GM12878 (cell line): ENCODE measurements around the gene SIT1. TPM values are rescaled to one million over a fixed set of nuclear protein-coding genes. Genes with fewer than 3 reads are reported as not detected.

Experiments used
- microRNA-seq: library from miRNA; unstranded; fragments of <30 nt; microRNA quantifications from one replicate; pipeline ENCODE4, GENCODE V29; 2018
- polyA plus RNA-seq, 11 experiments: library from polyadenylated mRNA; depleted of rRNA in 4 of 11; unstranded in 6 of 11; stranded (reverse) in 5 of 11; fragments of >200 nt; fragmentation: Nextera tagmentation in 4 of 11; fragmentation: Illumina TruSeq in 1 of 11; extraction: Ambion mirVana in 4 of 11; extraction: Trizol in 1 of 11; gene quantifications; 1 replicate in 1 of 11; 2 replicates in 10 of 11; pipeline versions ENCODE4 v1.2.1 to v1.2.3, GENCODE V29; 2011 to 2016; ENCODE audit warnings: inconsistent platforms in 2 of 11, missing spikeins in 2 of 11, low read depth in 1 of 11
- small RNA-seq: library from RNA; depleted of rRNA; stranded (forward); fragments of <200 nt; gene quantifications from one replicate; pipeline ENCODE3, GENCODE V24; 2014
- total RNA-seq, 4 experiments: library from RNA; depleted of rRNA in 3 of 4; stranded (reverse); fragments of >200 nt in 3 of 4; fragmentation: Illumina TruSeq in 1 of 4; extraction: Trizol in 1 of 4; gene quantifications; 2 replicates each; pipeline versions ENCODE4 v1.2.1 to v1.2.3, GENCODE V29; 2013 to 2021

The SIT1 gene
- total and polyA plus RNA-seq, 10 of the 15 experiments (the other 5 are each of a cell fraction or from before 2014, with no cell fraction given), result 0.97 to 137 (median 59.7) TPM

Small RNAs within 50 kb of the gene (microRNA-seq; reads per million reads assigned to microRNA genes)
- 1.5 reads per million for gene MIR4667

Small RNAs within 50 kb of the gene (small RNA-seq; reads per million reads assigned to genes)
- 0.12 reads per million for gene MIR4667
- gene RMRP, result not detected
- not detected for gene RN7SL22P

Other genes starting within 250 kb of the SIT1 start
Only the 7 nearest of the 19 such genes appear.
- 7.9 and 8.2 TPM in 2 replicates for gene TESK1, start 45.7 kb downstream of the SIT1 start, total RNA-seq (2014; rRNA removed)
- 4.6 and 4.9 TPM in 2 replicates for gene TESK1, start 45.7 kb downstream of the SIT1 start, total RNA-seq (2014; rRNA removed; fragmentation: Illumina TruSeq; extraction: Trizol)
- gene TESK1, start 45.7 kb downstream of the SIT1 start, total RNA-seq (2021), result 19.1 and 19.5 TPM in 2 replicates
- gene TESK1, start 45.7 kb downstream of the SIT1 start, polyA plus RNA-seq (2011; rRNA removed), result 7.2 and 9.9 TPM in 2 replicates
- gene TESK1, start 45.7 kb downstream of the SIT1 start, polyA plus RNA-seq (2014; fragmentation: Illumina TruSeq; extraction: Trizol), result 6.1 and 9.1 TPM in 2 replicates
- gene TESK1, start 45.7 kb downstream of the SIT1 start, polyA plus RNA-seq (2014; fragmentation: Nextera tagmentation; extraction: Ambion mirVana), result under 1 TPM in 1 of 2 experiments, not detected in 1; 0.16 TPM
- 13.0 and 14.3 TPM in 2 replicates for gene TESK1, start 45.7 kb downstream of the SIT1 start, polyA plus RNA-seq (2014; rRNA removed)
- gene TESK1, start 45.7 kb downstream of the SIT1 start, polyA plus RNA-seq (2016; fragmentation: Nextera tagmentation; extraction: Ambion mirVana), result 1 to 10 TPM in 1 of 2 experiments, under 1 TPM in 1; 0.88 to 2.9 TPM
- 12.2 and 14.2 TPM in 2 replicates for gene CD72, start 32.5 kb downstream of the SIT1 start, total RNA-seq (2014; rRNA removed)
- 5.8 and 7.0 TPM in 2 replicates for gene CD72, start 32.5 kb downstream of the SIT1 start, total RNA-seq (2014; rRNA removed; fragmentation: Illumina TruSeq; extraction: Trizol)
- 8.9 and 9.0 TPM in 2 replicates for gene CD72, start 32.5 kb downstream of the SIT1 start, total RNA-seq (2021)
- gene CD72, start 32.5 kb downstream of the SIT1 start, polyA plus RNA-seq (2011; rRNA removed), result 3.0 and 3.1 TPM in 2 replicates
- gene CD72, start 32.5 kb downstream of the SIT1 start, polyA plus RNA-seq (2014; fragmentation: Illumina TruSeq; extraction: Trizol), result 6.6 and 8.4 TPM in 2 replicates
- gene CD72, start 32.5 kb downstream of the SIT1 start, polyA plus RNA-seq (2014; fragmentation: Nextera tagmentation; extraction: Ambion mirVana), result 1 to 10 TPM; 2.1 to 2.3 TPM
- 8.9 and 12.0 TPM in 2 replicates for gene CD72, start 32.5 kb downstream of the SIT1 start, polyA plus RNA-seq (2014; rRNA removed)
- 1 to 10 TPM; 2.8 to 2.9 TPM for gene CD72, start 32.5 kb downstream of the SIT1 start, polyA plus RNA-seq (2016; fragmentation: Nextera tagmentation; extraction: Ambion mirVana)
- 34,892 and 42,450 TPM in 2 replicates for gene RMRP, start 7.1 kb upstream of the SIT1 start, total RNA-seq (2014; rRNA removed)
- 6,746 and 12,076 TPM in 2 replicates for gene RMRP, start 7.1 kb upstream of the SIT1 start, total RNA-seq (2014; rRNA removed; fragmentation: Illumina TruSeq; extraction: Trizol)
- 18,533 and 18,901 TPM in 2 replicates for gene RMRP, start 7.1 kb upstream of the SIT1 start, total RNA-seq (2021)
- 3.8 and 12.0 TPM in 2 replicates for gene RMRP, start 7.1 kb upstream of the SIT1 start, polyA plus RNA-seq (2011; rRNA removed)
- not detected in 2 replicates for gene RMRP, start 7.1 kb upstream of the SIT1 start, polyA plus RNA-seq (2014; fragmentation: Illumina TruSeq; extraction: Trizol)
- gene RMRP, start 7.1 kb upstream of the SIT1 start, polyA plus RNA-seq (2014; fragmentation: Nextera tagmentation; extraction: Ambion mirVana), result not detected
- gene RMRP, start 7.1 kb upstream of the SIT1 start, polyA plus RNA-seq (2014; rRNA removed), result 760 and 1,065 TPM in 2 replicates
- gene RMRP, start 7.1 kb upstream of the SIT1 start, polyA plus RNA-seq (2016; fragmentation: Nextera tagmentation; extraction: Ambion mirVana), result 10 to 100 TPM in 1 of 2 experiments, not detected in 1; 13.3 TPM
- 9.4 and 13.2 TPM in 2 replicates for gene CCDC107, start 7.4 kb upstream of the SIT1 start, total RNA-seq (2014; rRNA removed)
- 6.2 and 6.3 TPM in 2 replicates for gene CCDC107, start 7.4 kb upstream of the SIT1 start, total RNA-seq (2014; rRNA removed; fragmentation: Illumina TruSeq; extraction: Trizol)
- 10.6 and 11.8 TPM in 2 replicates for gene CCDC107, start 7.4 kb upstream of the SIT1 start, total RNA-seq (2021)
- 8.6 and 10.5 TPM in 2 replicates for gene CCDC107, start 7.4 kb upstream of the SIT1 start, polyA plus RNA-seq (2011; rRNA removed)
- gene CCDC107, start 7.4 kb upstream of the SIT1 start, polyA plus RNA-seq (2014; fragmentation: Illumina TruSeq; extraction: Trizol), result 5.9 and 6.7 TPM in 2 replicates
- gene CCDC107, start 7.4 kb upstream of the SIT1 start, polyA plus RNA-seq (2014; fragmentation: Nextera tagmentation; extraction: Ambion mirVana), result under 1 TPM; 0.19 to 0.90 TPM
- gene CCDC107, start 7.4 kb upstream of the SIT1 start, polyA plus RNA-seq (2014; rRNA removed), result 14.3 and 16.0 TPM in 2 replicates
- gene CCDC107, start 7.4 kb upstream of the SIT1 start, polyA plus RNA-seq (2016; fragmentation: Nextera tagmentation; extraction: Ambion mirVana), result 10 to 100 TPM; 15.6 to 18.3 TPM
- 6.6 and 7.6 TPM in 2 replicates for gene ARHGEF39, start 14.3 kb upstream of the SIT1 start, total RNA-seq (2014; rRNA removed)
- gene ARHGEF39, start 14.3 kb upstream of the SIT1 start, total RNA-seq (2014; rRNA removed; fragmentation: Illumina TruSeq; extraction: Trizol), result 8.0 and 8.2 TPM in 2 replicates
- 12.4 and 14.1 TPM in 2 replicates for gene ARHGEF39, start 14.3 kb upstream of the SIT1 start, total RNA-seq (2021)
- 10.8 and 12.3 TPM in 2 replicates for gene ARHGEF39, start 14.3 kb upstream of the SIT1 start, polyA plus RNA-seq (2011; rRNA removed)
- gene ARHGEF39, start 14.3 kb upstream of the SIT1 start, polyA plus RNA-seq (2014; fragmentation: Illumina TruSeq; extraction: Trizol), result 12.4 and 15.2 TPM in 2 replicates
- 1 to 10 TPM; 2.0 to 5.0 TPM for gene ARHGEF39, start 14.3 kb upstream of the SIT1 start, polyA plus RNA-seq (2014; fragmentation: Nextera tagmentation; extraction: Ambion mirVana)
- 14.8 TPM in 2 replicates for gene ARHGEF39, start 14.3 kb upstream of the SIT1 start, polyA plus RNA-seq (2014; rRNA removed)
- gene ARHGEF39, start 14.3 kb upstream of the SIT1 start, polyA plus RNA-seq (2016; fragmentation: Nextera tagmentation; extraction: Ambion mirVana), result 10 to 100 TPM; 25.3 to 28.9 TPM
- 2.7 and 5.8 TPM in 2 replicates for gene CA9, start 23.0 kb upstream of the SIT1 start, total RNA-seq (2014; rRNA removed)
- gene CA9, start 23.0 kb upstream of the SIT1 start, total RNA-seq (2014; rRNA removed; fragmentation: Illumina TruSeq; extraction: Trizol), result 0.89 and 1.3 TPM in 2 replicates
- 4.0 TPM in 2 replicates for gene CA9, start 23.0 kb upstream of the SIT1 start, total RNA-seq (2021)
- gene CA9, start 23.0 kb upstream of the SIT1 start, polyA plus RNA-seq (2011; rRNA removed), result 4.7 and 6.6 TPM in 2 replicates
- 0.68 and 1.2 TPM in 2 replicates for gene CA9, start 23.0 kb upstream of the SIT1 start, polyA plus RNA-seq (2014; fragmentation: Illumina TruSeq; extraction: Trizol)
- 1 to 10 TPM in 1 of 2 experiments, under 1 TPM in 1; 0.79 to 1.2 TPM for gene CA9, start 23.0 kb upstream of the SIT1 start, polyA plus RNA-seq (2014; fragmentation: Nextera tagmentation; extraction: Ambion mirVana)
- gene CA9, start 23.0 kb upstream of the SIT1 start, polyA plus RNA-seq (2014; rRNA removed), result 1.2 and 2.6 TPM in 2 replicates
- gene CA9, start 23.0 kb upstream of the SIT1 start, polyA plus RNA-seq (2016; fragmentation: Nextera tagmentation; extraction: Ambion mirVana), result under 1 TPM; 0.53 to 0.74 TPM
- 0.65 and 1.7 TPM in 2 replicates for gene TPM2, start 39.0 kb upstream of the SIT1 start, total RNA-seq (2014; rRNA removed)
- 0.81 and 0.88 TPM in 2 replicates for gene TPM2, start 39.0 kb upstream of the SIT1 start, total RNA-seq (2014; rRNA removed; fragmentation: Illumina TruSeq; extraction: Trizol)
- gene TPM2, start 39.0 kb upstream of the SIT1 start, total RNA-seq (2021), result 2.4 and 3.9 TPM in 2 replicates
- 8.7 and 9.3 TPM in 2 replicates for gene TPM2, start 39.0 kb upstream of the SIT1 start, polyA plus RNA-seq (2011; rRNA removed)
- gene TPM2, start 39.0 kb upstream of the SIT1 start, polyA plus RNA-seq (2014; fragmentation: Illumina TruSeq; extraction: Trizol), result 0.59 and 0.71 TPM in 2 replicates
- gene TPM2, start 39.0 kb upstream of the SIT1 start, polyA plus RNA-seq (2014; fragmentation: Nextera tagmentation; extraction: Ambion mirVana), result under 1 TPM; 0.11 to 0.13 TPM
- gene TPM2, start 39.0 kb upstream of the SIT1 start, polyA plus RNA-seq (2014; rRNA removed), result 2.3 and 2.5 TPM in 2 replicates
- 1 to 10 TPM in 1 of 2 experiments, under 1 TPM in 1; 0.83 to 1.3 TPM for gene TPM2, start 39.0 kb upstream of the SIT1 start, polyA plus RNA-seq (2016; fragmentation: Nextera tagmentation; extraction: Ambion mirVana)